ENCODE results near the gene GRID2. TPM values are rescaled to one million over a fixed set of nuclear protein-coding genes. Genes with fewer than 3 reads are reported as not detected.

GRID2 gene
- total and polyA plus RNA-seq, 2 donors (not counting 1 experiment from before 2014, with no cell fraction given) = under 0.01 to 0.02 TPM

- Histone ChIP-seq H3K79me2 (ENCODE audit: control insufficient read depth, insufficient read depth, low read length) (no peaks in the 10 kb centered on the region), H3K9ac (ENCODE audit: insufficient read depth, low read length) (no peak overlapping the region), H3K4me3 (replicated peaks in 1 of 4; ENCODE audit: control extremely low read depth in 1 of 4, insufficient read depth in 1 of 4, low read depth in 3 of 4, low read length in 4 of 4) (peak overlapping the region in 3 of 4 experiments; percentile 9 to 72 (median 46)), H2AFZ (ENCODE audit: low read length) (no peak overlapping the region), H3K27ac (ENCODE audit: insufficient read depth, low read length) (no peak overlapping the region), H3K27me3 (ENCODE audit: control insufficient read depth, insufficient read depth, low read length) (peaks cover 12% of the 10 kb centered on the region), H4K20me1 (ENCODE audit: control insufficient read depth, extremely low read depth, insufficient read depth, low read length) (no peaks in the 10 kb centered on the region), H3K4me1 (ENCODE audit: control insufficient read depth, extremely low read depth, insufficient read depth, low read length) (no peaks in the 10 kb centered on the region), H3K36me3 (ENCODE audit: control insufficient read depth, insufficient read depth, low read length) (no peaks in the 10 kb centered on the region), H3K9me3 (ENCODE audit: control insufficient read depth, insufficient read depth, low read depth, low read length) (no peaks in the 10 kb centered on the region), H3K4me2 (ENCODE audit: extremely low read depth, insufficient read depth, low read length) (peak overlapping the region; percentile 82)
- TF ChIP-seq CTCF (conservative IDR thresholded peaks at IDR 0.05 in 1 of 2, IDR thresholded peaks at IDR 0.05 in 1 of 2; ENCODE audit: low read depth in 1 of 2, low read length in 2 of 2) = no peak
- TF ChIP-seq EZH2 (IDR thresholded peaks at IDR 0.05; ENCODE audit: low read length, missing control alignments) = no peak
- no peak for DNase-seq (ENCODE audit: low read depth in 2 of 2)
Measured at GRCh38 chr4:92305878-92306520, 2.2 kb downstream of the GRID2 start.

- no peak for TF ChIP-seq CTCF (conservative IDR thresholded peaks at IDR 0.05 in 1 of 2, IDR thresholded peaks at IDR 0.05 in 1 of 2; ENCODE audit: low read depth in 1 of 2, low read length in 2 of 2)
- H4K20me1 ChIP-seq (ENCODE audit: control insufficient read depth, extremely low read depth, insufficient read depth, low read length) = no peaks in the 10 kb centered on the region
- no peak overlapping the region for H3K27ac ChIP-seq (ENCODE audit: insufficient read depth, low read length)
- no peak overlapping the region for H3K4me2 ChIP-seq (ENCODE audit: extremely low read depth, insufficient read depth, low read length)
- no peak for DNase-seq (ENCODE audit: low read depth in 2 of 2)
- no peaks in the 10 kb centered on the region for H3K79me2 ChIP-seq (ENCODE audit: control insufficient read depth, insufficient read depth, low read length)
- H3K4me3 ChIP-seq (replicated peaks in 1 of 4; ENCODE audit: control extremely low read depth in 1 of 4, insufficient read depth in 1 of 4, low read depth in 3 of 4, low read length in 4 of 4) = no peak overlapping the region
- H3K9ac ChIP-seq (ENCODE audit: insufficient read depth, low read length) = no peak overlapping the region
- no peaks in the 10 kb centered on the region for H3K4me1 ChIP-seq (ENCODE audit: control insufficient read depth, extremely low read depth, insufficient read depth, low read length)
- no peaks in the 10 kb centered on the region for H3K9me3 ChIP-seq (ENCODE audit: control insufficient read depth, insufficient read depth, low read depth, low read length)
- no peaks in the 10 kb centered on the region for H3K36me3 ChIP-seq (ENCODE audit: control insufficient read depth, insufficient read depth, low read length)
- H3K27me3 ChIP-seq (ENCODE audit: control insufficient read depth, insufficient read depth, low read length) = peaks cover 12% of the 10 kb centered on the region
- H2AFZ ChIP-seq (ENCODE audit: low read length) = no peak overlapping the region
Measured at GRCh38 chr4:92307181-92307580, 3.4 kb downstream of the GRID2 start.

GRCh38 chr4:92307866-92308265, 4.1 kb downstream of the GRID2 start:
- no peak overlapping the region for H3K9ac ChIP-seq (ENCODE audit: insufficient read depth, low read length)
- no peaks in the 10 kb centered on the region for H3K9me3 ChIP-seq (ENCODE audit: control insufficient read depth, insufficient read depth, low read depth, low read length)
- H2AFZ ChIP-seq (ENCODE audit: low read length) = no peak overlapping the region
- H3K27ac ChIP-seq (ENCODE audit: insufficient read depth, low read length) = no peak overlapping the region
- no peak overlapping the region for H3K4me2 ChIP-seq (ENCODE audit: extremely low read depth, insufficient read depth, low read length)
- H4K20me1 ChIP-seq (ENCODE audit: control insufficient read depth, extremely low read depth, insufficient read depth, low read length) = no peaks in the 10 kb centered on the region
- peaks cover 12% of the 10 kb centered on the region for H3K27me3 ChIP-seq (ENCODE audit: control insufficient read depth, insufficient read depth, low read length)
- no peak overlapping the region for H3K4me3 ChIP-seq (replicated peaks in 1 of 4; ENCODE audit: control extremely low read depth in 1 of 4, insufficient read depth in 1 of 4, low read depth in 3 of 4, low read length in 4 of 4)
- no peaks in the 10 kb centered on the region for H3K79me2 ChIP-seq (ENCODE audit: control insufficient read depth, insufficient read depth, low read length)
- TF ChIP-seq EZH2 (IDR thresholded peaks at IDR 0.05; ENCODE audit: low read length, missing control alignments) (no peak), CTCF (conservative IDR thresholded peaks at IDR 0.05 in 1 of 2, IDR thresholded peaks at IDR 0.05 in 1 of 2; ENCODE audit: low read depth in 1 of 2, low read length in 2 of 2) (no peak)
- no peaks in the 10 kb centered on the region for H3K4me1 ChIP-seq (ENCODE audit: control insufficient read depth, extremely low read depth, insufficient read depth, low read length)
- no peaks in the 10 kb centered on the region for H3K36me3 ChIP-seq (ENCODE audit: control insufficient read depth, insufficient read depth, low read length)
- no peak for DNase-seq (ENCODE audit: low read depth in 2 of 2)

Data from fibroblast of lung (primary cell).